ENCODE measurements around the gene PKP4. TPM values are rescaled to one million over a fixed set of nuclear protein-coding genes. Genes with fewer than 3 reads are reported as not detected.

PKP4 gene
- total and polyA plus RNA-seq, 9 of the 15 experiments (the other 6 are each of a cell fraction or from before 2014, with no cell fraction given): 24.6 to 99.1 (median 74.0) TPM

- 47% methylated on average over 3 of the region's 3 CpGs for WGBS (ENCODE audit: insufficient coverage, low coverage, missing lambda C conversion rate)
- intact Hi-C loops (cut with micrococcal nuclease): loop anchor here (5.0 kb wide), 1 partner anchor 278 kb away; no protein-coding TSS in a partner anchor
- H3K27ac ChIP-seq (ENCODE audit: extremely low read depth, low read depth, low read length): no peak overlapping the region
- H3K4me1 ChIP-seq (replicated peaks in 1 of 2; ENCODE audit: control insufficient read depth in 2 of 2, insufficient read depth in 2 of 2, low read length in 2 of 2): peaks cover 22 to 37% of the 10 kb centered on the region in 2 experiments
- H3K4me2 ChIP-seq (ENCODE audit: insufficient read depth, low read length): peak overlapping the region; percentile 0; the same call in 1 of the 2 replicates
- in situ Hi-C loops (cut with MboI): no loop called here
- no peaks in the 10 kb centered on the region for H3K9me3 ChIP-seq (replicated peaks; ENCODE audit: control insufficient read depth, insufficient read depth, low read depth, low read length)
- H3K79me2 ChIP-seq (ENCODE audit: control insufficient read depth, insufficient read depth, low read length): peaks cover 88% of the 10 kb centered on the region
- no TSS peak for BruUV-seq (replicated peaks)
- ChIA-PET POLR2A (no interaction called here), CTCF (ENCODE audit: low intra/inter-chr PET ratio) (no interaction called here)
- DNase-seq (ENCODE audit: extremely low read depth in 1 of 4, low spot score in 3 of 4) (peak in 1 of 4 experiments; percentile 42), FAIRE-seq (no peak), ATAC-seq (no peak)
- H3K9me1 ChIP-seq (ENCODE audit: control insufficient read depth, insufficient read depth, low read length): no peaks in the 10 kb centered on the region
- no peaks in the 10 kb centered on the region for H3K27me3 ChIP-seq (ENCODE audit: control insufficient read depth in 2 of 2, insufficient read depth in 2 of 2, low read length in 2 of 2)
- H3K9ac ChIP-seq (ENCODE audit: insufficient read depth in 1 of 2, low read depth in 2 of 2, low read length in 2 of 2): no peak overlapping the region
- TF ChIP-seq ZNF121 (CRISPR knock-in tag; conservative IDR thresholded peaks at IDR 0.05) (no peak), CTCF (IDR thresholded peaks at IDR 0.05 in 2 of 3, conservative IDR thresholded peaks at IDR 0.05 in 1 of 3; ENCODE audit: insufficient read depth in 2 of 3, low read depth in 1 of 3, low read length in 3 of 3) (peak in 2 of 3 experiments; percentile 19 to 24; a peak in 2 of 6 replicates), GATAD2B (IDR thresholded peaks at IDR 0.05; ENCODE audit: borderline replicate concordance) (peak; percentile 12; the same call in 1 of the 2 replicates), RAD21 (CRISPR knock-in tag; conservative IDR thresholded peaks at IDR 0.05 in 1 of 2, IDR thresholded peaks at IDR 0.05 in 1 of 2) (0 out of 4 replicates have a peak, but pooled peaks of 1 of the 2 experiments have one; percentile 19)
- peaks cover 31% of the 10 kb centered on the region for H4K20me1 ChIP-seq (replicated peaks; ENCODE audit: control insufficient read depth, insufficient read depth, low read length)
- H3K4me3 ChIP-seq: no peak overlapping the region
- peaks cover 23% of the 10 kb centered on the region for H3K36me3 ChIP-seq (ENCODE audit: control insufficient read depth, insufficient read depth, low read length)
- no peak overlapping the region for H2AFZ ChIP-seq (ENCODE audit: low read depth, low read length)
These were observed 4.0 kb downstream of the PKP4 start for GRCh38 chr2:158460632-158461297.
